Hypothalamus (tissue), 51 donors: Measurements from ENCODE around the gene STXBP4.

Source experiments
- DNase-seq, 51 donors: peaks; one replicate each; lab custom pipeline; 2025; lab: John Stamatoyannopoulos, UW

Gene STXBP4, protein sequence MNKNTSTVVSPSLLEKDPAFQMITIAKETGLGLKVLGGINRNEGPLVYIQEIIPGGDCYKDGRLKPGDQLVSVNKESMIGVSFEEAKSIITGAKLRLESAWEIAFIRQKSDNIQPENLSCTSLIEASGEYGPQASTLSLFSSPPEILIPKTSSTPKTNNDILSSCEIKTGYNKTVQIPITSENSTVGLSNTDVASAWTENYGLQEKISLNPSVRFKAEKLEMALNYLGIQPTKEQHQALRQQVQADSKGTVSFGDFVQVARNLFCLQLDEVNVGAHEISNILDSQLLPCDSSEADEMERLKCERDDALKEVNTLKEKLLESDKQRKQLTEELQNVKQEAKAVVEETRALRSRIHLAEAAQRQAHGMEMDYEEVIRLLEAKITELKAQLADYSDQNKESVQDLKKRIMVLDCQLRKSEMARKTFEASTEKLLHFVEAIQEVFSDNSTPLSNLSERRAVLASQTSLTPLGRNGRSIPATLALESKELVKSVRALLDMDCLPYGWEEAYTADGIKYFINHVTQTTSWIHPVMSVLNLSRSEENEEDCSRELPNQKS

DNA sequence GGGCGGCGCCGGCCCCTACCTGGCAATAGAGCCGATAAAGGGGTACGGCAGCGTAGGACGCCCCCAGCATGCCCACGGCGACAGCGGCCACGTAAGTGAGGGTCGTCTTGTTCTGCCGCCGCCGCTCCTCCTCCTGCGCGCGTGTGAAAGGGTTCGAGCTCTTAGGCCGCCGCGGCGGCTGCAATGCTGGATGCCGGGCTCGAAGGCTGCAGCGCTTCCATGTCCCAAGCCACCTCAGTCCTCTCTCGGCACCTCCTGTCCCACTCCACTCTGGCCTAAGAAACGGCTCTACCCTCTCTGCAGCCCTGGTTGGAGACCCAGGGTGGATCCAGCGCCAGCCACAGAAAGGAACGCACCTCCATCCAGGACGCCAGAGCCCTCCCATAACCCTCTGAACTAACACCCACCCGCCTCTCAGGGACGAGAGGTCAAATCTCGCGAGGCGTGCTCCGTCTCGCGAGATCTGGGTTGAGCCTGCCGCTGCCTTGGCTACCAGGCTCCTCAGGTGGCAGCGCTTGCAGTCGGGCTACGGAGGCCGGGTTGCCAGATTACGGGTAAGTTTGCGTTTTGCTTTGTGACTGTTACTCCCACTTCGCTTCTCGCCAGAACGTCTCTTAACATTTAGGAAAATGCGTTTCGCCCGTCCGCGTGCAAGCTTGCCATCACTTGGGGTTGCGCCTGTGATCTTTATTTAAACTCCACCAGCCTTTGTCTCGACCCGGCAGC is at the start of gene STXBP4, which contains the start of gene COX11:
STXBP4 (plus strand) TSS at position 504 of the 726 bp plus-strand sequence. CDS start 17,455 bp downstream, outside the sequence.
COX11 (minus strand) TSS at position 393 of the 726 bp plus-strand sequence; CDS start at position 385, 8 bp downstream.
- peak; percentile 38 to 96 (median 89) for DNase-seq

DNA sequence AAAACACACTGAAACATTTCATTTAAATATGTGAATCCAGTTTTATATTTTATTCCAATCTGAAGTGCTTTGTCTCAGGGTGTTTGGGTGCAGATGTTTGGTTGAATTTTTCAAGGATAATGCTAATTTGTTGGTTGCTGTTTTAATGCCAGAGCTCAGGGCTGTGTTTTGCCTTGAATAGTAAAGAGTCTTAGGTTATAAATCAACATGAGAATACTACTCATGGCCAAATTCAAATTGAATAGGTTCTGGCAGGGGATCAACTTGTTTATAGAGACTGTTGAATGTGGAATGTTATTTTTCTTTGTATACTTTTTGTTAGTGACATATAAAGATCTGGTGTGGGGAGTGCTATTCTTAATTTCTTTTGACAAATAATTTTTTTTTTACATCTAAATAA is 49.1 kb upstream of the STXBP4 start:
- DNase-seq: no peak

DNA sequence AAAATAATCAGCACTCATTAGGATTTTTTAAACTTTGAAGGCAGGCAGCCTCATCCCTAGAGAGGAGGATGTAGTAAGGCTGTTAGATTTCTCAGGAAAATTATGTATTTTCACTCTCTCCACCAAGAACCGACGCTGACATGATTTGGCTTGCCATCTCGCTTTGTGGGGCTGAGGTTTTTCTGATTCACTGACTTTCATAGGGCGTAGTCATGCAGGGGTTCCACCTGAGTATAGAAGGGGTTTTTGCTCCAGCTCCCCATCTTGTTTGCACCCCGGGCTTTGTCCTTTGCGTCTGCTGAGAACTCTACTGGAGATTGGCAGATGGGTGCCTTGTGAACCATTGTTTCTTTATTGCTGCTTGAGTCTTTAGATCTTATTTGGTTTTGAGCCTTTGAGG is 47.7 kb upstream of the STXBP4 start:
- no peak for DNase-seq

DNA sequence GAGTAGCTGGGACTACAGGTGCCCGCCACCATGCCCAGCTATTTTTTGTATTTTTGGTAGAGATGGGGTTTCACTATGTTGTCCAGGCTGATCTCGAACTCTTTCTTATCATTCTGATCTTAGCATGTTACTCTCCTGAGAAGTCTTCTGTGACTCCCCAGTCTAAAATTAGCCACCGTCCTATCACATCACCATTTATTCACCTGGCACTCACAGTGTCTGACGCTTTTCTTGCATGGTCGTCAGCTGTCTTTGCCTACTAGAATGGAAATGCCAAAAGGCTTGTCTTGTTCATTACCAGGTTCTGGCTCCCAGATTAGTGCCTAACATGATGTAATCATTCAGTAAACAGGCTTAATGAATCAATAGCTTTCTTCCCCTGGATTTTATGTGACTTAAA is 44.2 kb upstream of the STXBP4 start:
- no peak for DNase-seq

DNA sequence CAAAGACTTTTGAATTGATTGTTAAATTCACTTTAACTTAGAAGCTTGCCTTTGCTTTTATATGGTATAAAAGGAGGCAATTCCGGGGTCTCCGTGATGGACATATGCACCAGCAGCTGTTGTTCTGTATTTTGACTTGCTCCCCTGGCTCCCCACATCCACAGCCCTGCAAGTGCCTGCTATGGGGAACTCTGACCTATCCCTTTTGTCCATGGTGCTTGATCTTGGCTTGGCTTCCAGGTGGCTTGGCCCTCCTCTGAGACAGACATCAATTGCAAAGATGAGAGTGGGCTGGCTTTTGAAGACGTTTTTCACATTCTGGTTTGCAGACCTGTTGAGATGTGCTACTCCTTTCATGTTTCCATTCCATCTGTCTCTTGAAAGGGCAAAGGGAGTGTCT is 41.0 kb upstream of the STXBP4 start:
- no peak for DNase-seq

DNA sequence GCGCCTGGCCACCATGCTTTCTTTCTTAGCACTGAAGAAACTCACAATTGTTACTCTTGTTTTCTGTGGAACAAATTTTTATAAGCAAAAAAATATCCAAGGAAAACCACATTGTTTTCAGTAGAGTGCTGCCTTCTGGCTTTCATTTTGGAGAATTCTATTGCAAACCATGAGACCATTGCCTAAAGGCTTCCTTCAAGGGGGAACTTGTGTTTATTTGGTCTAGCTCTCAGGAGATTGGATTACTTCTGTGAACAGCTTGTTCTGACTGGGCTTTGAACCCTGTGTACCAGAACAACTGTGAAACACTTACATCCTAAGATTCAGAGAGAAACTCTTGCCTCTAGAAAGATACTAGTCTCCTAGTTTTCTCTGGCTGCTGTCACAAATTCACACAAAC is 35.9 kb upstream of the STXBP4 start:
- DNase-seq: no peak

DNA sequence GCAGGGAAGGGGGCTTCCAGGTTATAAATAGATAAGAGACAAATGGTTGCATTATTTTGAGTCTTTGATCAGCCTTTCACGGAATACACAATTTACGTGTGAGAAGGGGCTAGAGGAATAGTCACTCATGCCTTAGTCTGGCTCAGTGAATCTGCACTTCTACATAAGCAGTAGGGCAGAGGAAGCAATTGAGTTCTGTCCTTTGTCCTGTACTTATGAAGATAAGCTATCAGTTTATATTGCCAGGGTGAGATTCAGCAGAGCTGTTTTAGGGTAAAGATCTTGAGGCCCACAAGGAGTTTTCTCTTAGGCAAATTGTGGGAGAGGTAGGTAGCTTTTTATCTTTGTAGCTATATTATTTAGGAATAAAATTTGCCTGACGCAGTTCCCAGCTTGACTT is 34.6 kb upstream of the STXBP4 start:
- no peak for DNase-seq

DNA sequence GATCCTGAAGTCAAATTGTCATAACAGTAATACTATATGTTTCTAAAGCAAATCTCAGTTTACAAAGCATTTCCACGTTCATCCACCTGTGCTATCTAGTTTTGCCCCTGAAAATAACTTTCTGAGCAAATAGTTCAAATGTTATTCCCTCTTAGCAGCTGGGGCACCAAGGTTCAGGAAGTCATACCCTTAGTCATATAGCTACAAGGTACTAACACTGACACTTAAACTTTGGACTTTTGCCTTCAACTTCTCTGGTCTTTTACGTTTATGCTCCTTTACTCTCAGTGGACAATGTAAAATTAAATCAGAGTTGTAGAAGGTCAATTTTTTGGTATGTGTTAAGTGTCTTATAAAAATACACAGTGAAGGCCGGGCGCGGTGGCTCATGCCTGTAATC is 33.1 kb upstream of the STXBP4 start:
- DNase-seq: no peak

DNA sequence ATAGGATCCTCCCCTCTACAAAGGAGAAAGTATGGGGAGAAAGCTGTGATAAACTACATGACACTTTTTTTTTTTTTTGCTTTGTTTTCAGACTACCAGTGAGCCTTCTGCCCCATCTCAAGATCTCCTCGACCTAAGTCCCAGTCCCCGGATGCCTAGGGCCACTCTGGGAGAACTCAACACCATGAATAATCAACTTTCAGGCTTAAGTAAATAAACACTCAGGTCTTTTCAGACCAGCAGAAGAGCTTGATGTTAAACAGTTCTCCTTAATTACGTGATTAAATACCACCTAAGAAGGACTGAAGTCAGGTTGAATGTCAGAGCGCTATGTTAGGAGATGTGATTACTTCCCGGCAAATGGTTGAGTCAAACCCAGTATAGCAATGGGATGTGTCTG is 31.5 kb upstream of the STXBP4 start:
- DNase-seq: no peak

DNA sequence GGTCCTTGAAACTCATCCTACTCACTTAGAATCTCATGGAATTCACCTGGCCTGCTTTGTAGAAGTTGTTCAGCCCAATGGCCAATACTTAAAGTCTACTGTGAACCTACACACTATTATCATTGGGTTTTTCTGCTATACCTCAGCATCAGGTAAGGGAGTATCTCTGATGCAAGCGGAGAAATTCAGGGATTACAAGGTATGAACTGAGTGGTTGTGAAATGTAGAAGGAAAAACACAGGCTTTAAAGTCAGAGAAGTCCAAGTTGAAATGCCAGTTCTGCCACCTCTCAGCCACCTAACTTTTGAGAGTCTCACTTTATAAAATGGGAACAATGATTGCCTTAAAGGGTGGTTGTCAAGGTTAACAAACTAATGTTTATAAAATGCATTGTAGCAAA is 31.1 kb upstream of the STXBP4 start:
- DNase-seq: no peak

DNA sequence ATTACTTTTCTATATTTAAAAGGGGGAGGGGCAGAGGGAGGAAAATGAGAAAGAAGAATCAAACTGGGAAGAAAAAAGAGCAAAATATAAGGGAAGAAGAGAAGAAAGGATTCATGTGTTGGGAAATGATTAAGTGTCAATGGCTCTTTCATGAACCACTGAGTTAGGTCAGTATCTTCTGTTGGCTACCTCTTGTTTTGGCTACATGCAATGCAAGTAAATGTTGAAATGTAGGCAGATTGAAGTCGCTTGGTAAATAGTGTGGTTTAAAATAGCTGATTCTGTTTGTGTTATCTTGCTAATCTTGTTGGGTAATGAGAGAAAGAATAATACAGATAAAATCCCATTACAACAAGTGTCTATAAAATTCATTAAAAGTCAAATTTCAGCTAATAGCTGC is 27.3 kb upstream of the STXBP4 start:
- DNase-seq: no peak

DNA sequence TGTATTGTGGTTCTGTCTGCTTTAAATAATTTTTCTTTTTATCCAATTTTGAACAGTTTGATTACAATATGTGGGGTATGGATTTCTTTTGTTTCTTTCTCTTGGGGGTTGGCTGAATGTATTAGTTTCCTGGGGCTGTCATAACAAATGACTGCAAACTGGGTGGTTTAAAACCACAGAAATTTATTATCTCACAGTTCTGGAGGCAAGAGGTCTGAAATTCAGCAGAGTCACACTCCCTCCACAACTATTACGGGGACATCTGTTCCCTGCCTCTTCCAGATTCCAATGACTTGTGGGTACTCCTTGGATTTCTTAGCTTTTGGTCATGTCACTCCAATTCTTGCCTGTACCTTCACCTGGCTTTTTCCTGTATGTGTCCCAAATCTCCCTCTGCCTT is 23.8 kb upstream of the STXBP4 start:
- no peak for DNase-seq

DNA sequence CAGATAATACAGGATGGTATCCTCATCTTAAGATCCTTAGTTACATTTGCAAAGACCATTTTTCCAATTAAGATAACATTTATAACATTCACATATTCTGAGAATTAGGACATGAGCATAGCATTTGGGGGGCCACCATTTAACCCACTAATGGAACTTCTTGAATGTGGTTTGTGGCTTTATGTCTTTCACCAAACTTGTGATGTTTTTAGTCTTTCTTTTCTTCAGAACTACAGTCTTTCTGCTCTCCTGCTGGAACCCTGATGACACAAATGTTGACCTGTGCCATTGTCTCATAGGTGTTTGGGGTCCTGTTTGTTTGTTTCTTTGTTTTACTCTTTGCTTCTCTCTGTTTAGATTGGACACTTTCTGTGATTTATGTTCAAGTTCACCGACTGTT is 23.3 kb upstream of the STXBP4 start:
- DNase-seq: no peak

DNA sequence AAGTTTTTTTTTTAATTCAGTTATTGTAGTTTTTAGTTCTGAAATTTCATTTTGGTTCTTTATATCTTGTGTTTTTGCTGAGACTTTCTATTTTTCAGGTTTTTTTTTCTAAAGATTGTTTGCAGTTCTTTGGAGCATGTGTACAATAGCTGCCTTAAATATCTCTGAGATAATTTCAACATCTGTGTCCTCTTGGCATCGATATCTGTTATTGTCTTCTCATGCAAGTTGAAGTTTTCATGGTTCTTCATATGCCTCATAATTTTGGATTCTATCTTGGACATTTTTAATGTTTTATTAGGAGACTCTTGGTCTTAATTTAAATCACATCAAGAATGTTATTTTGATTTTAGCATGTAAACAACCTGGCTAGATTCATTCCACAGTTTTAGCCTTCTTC is 22.9 kb upstream of the STXBP4 start:
- no peak for DNase-seq

DNA sequence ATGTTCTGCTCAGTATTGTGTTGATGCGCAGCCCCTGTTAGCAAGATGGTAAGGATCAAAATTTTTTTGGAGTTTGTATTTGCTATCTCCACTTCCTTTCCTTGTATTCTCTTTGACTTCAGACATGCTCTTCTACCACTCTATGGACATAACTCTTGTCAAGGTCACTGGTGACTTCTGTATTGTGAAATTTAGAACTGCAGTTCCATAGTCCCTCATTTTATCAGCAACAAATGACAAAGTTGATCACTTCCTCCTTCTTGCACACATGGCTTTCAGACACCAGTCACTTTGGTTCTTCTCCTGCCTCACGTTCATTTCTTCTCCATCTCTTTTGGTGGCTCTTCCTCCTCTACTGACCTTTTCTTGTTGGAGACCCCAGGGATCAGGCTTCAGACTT is 21.2 kb upstream of the STXBP4 start:
- DNase-seq: no peak

DNA sequence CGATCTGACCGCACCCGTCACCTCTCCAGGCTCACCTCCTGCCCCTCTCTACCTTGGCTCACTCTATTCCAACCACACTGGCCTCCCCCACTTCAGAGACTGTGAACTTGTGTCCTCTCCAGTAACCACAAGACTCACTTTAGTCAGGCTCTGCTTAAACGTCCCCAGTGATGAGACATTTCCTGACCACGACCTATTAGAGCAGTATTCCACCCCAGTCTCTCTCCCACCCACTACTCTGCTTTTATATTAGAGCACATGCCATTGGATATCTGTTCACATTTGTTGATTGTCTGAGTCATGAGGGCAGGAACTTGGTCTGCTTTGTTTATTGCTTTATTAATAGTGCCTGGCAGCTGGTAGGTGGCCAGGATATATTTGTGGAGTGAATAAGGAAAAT is 20.2 kb upstream of the STXBP4 start:
- no peak for DNase-seq

DNA sequence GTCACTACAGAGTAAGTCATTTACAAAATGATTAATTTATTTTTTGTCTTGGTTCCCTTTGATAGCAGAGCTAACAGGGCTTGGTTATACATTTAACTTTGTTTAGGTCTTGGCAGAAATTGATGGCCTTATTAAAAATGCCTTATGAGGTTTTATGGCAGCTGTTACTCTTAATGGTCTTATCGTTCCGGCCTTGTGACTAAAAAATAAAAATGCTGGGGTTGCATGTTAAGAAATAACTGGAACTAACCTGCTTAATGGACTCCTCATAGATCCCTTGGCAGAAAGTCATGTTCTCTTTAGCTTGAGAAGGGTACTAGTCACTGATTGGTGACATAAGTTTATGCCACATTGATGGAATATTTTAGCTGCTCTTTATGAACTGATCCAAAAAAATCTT is 18.4 kb upstream of the STXBP4 start:
- no peak for DNase-seq

DNA sequence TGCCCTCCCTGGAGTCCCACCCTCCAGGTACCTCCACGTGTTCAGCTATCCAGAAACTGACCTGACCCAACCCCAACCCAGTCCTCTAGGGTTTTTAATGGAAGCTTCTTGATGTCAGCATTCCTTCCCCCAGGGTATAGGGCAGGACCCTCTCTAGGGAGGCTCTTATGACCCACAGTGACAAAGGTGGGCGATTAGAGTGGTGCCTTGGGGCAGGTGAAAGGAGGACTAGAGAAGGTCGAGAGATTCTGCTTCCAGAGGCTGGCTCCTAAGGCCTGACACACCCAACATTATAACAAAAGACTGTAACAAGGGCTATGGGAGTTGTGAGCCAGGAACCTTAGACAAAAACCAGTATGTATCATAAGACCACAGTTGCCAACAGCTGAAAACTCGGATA is 17.3 kb upstream of the STXBP4 start:
- DNase-seq: no peak

DNA sequence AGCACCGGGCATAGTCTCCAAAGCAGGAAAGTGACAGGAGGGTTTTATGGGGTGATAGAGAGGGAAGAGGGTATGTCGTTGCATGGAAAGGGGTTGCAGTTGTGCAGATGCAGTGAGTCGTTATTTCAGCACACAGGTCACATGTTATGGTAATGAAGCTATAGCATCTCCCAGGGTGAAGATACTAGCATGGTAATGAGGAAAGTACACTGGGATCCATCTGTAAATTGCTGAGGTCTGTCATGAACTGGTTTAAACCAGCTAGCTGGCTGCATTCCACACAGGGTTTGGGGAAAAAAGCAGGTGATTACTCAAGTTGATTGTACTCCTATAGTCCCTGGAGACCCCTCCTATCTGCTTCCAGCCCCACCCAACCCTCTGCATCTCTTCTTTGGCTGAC is 11.8 kb upstream of the STXBP4 start:
- DNase-seq: no peak

DNA sequence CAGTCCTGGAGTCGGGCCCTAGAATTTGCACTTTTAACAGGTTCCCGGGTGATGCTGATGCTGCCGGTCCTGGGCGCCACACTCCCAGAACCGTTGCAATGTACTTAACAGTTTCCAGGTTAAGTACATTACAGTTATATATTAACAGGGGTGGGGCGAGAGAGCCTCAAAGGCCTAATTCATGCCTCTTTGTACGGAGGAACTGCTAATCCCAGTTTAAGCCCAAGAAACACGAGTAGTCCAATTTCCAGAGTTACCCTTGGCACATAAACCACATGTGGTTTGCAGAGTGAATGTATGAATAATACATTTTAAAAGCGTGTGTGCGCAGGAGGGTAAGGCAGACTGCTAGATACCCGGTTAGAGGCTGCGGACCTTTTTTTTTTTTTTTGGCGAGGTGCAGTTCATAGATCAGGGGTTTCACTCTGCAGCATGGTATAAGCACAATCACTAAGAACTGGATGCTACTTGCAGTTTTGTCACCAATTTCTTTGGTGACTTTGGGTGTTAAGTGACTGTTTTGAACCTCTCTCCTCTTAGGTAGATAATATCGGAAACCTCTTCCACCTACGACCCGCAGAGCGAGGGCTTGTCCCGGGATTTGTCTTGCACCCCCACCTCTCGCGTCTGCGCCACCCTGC is 824 bp upstream of the STXBP4 start:
- DNase-seq: peak in 2 of 51 donors; percentile 4 to 15

DNA sequence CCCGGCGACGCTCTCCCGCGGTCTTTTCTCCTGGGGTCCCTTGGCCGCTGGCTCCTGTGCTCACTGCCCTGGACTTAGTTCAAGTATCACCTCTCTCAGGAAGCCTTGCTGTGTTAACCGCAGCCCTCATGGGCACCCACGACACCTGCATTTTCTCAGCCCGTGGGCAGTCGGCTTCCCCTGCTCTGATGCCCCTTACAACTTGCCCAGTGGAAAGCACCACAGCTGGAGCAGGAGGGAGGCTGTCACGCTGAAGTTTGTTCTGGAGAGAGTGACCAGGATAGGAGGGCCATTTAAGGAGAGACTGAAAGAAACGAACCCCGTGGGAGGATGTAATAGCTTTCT is 395 bp downstream of the STXBP4 start:
- DNase-seq: peak in 21 of 51 donors; percentile 17 to 84 (median 55)
